KMS-11 (cell line): Measurements from ENCODE around the gene HBP1.
"Not testable (repeated sequence)": the region's sequence is repeated elsewhere in the genome, so short reads cannot be mapped to it uniquely, and the experiment has no call there.

Source experiments
- H2AFZ ChIP-seq: fragments of 200-600 bp; sonication (generic); 2 replicates; pipeline ENCODE4 v1.6.1; 2016; ENCODE audit warnings: antibody characterized with exemption, mixed run types, low read depth
- H3K27ac ChIP-seq: fragments of 200-600 bp; sonication (generic); 2 replicates; pipeline ENCODE4 v1.6.1; 2016; ENCODE audit warnings: mild to moderate bottlenecking, mixed run types
- H3K27me3 ChIP-seq: fragments of 200-600 bp; sonication (generic); 2 replicates; pipeline ENCODE4 v1.6.1; 2017; ENCODE audit warnings: mild to moderate bottlenecking, low read depth, mixed run types, moderate library complexity; ENCODE audit not compliant: insufficient read depth
- H3K36me3 ChIP-seq: fragments of 200-600 bp; sonication (generic); 2 replicates; pipeline ENCODE4 v1.6.1; 2017; ENCODE audit warnings: mild to moderate bottlenecking, mixed run types; ENCODE audit not compliant: insufficient read depth
- H3K4me1 ChIP-seq: fragments of 200-600 bp; sonication (generic); 2 replicates; pipeline ENCODE4 v1.6.1; 2016; ENCODE audit warnings: mild to moderate bottlenecking, low read depth, mixed run types; ENCODE audit not compliant: poor library complexity, severe bottlenecking
- H3K4me2 ChIP-seq: fragments of 200-600 bp; sonication (generic); 2 replicates; pipeline ENCODE4 v1.7.0; 2016; ENCODE audit warnings: mild to moderate bottlenecking, mixed run types
- H3K4me3 ChIP-seq: fragments of 200-600 bp; sonication (generic); IDR thresholded peaks from 2 replicates; pipeline ENCODE4 v1.6.1; 2017; ENCODE audit warnings: low read depth, low read length, mixed read lengths; ENCODE audit not compliant: insufficient read depth
- H3K79me2 ChIP-seq: fragments of 200-600 bp; sonication (generic); 2 replicates; pipeline ENCODE4 v1.6.1; 2016; ENCODE audit warnings: low read depth, mixed run types; ENCODE audit not compliant: insufficient read depth
- H3K9ac ChIP-seq: fragments of 200-600 bp; sonication (generic); 2 replicates; pipeline ENCODE4 v1.6.1; 2016; ENCODE audit warnings: mild to moderate bottlenecking, mixed run types
- H4K20me1 ChIP-seq: fragments of 200-600 bp; sonication (generic); 2 replicates; pipeline ENCODE4 v1.6.1; 2016; ENCODE audit warnings: mild to moderate bottlenecking, mixed run types; ENCODE audit not compliant: insufficient read depth
- CTCF ChIP-seq: fragments of 200-600 bp; sonication (generic); conservative IDR thresholded peaks from 2 replicates; pipeline ENCODE4 v1.6.1; 2017; ENCODE audit warnings: low read depth, mild to moderate bottlenecking, antibody characterized with exemption, low read length, moderate library complexity, mixed read lengths

HBP1 gene

GRCh38 chr7:107242267-107242666, 73.5 kb downstream of the HBP1 start:
- Histone ChIP-seq H3K79me2 (no peaks in the 10 kb centered on the region), H4K20me1 (no peaks in the 10 kb centered on the region), H2AFZ (no peak overlapping the region), H3K27ac (no peak overlapping the region), H3K4me1 (no peaks in the 10 kb centered on the region), H3K9ac (no peak overlapping the region), H3K36me3 (no peaks in the 10 kb centered on the region), H3K4me3 (no peak overlapping the region), H3K4me2 (no peak overlapping the region), H3K27me3 (no peaks in the 10 kb centered on the region)
- TF ChIP-seq CTCF: no peak

- Histone ChIP-seq H3K27me3 (no peaks in the 10 kb centered on the region), H3K36me3 (no peaks in the 10 kb centered on the region), H2AFZ (no peak overlapping the region), H3K79me2 (no peaks in the 10 kb centered on the region), H3K4me3 (no peak overlapping the region), H3K4me2 (no peak overlapping the region), H3K4me1 (no peaks in the 10 kb centered on the region), H3K27ac (no peak overlapping the region), H4K20me1 (no peaks in the 10 kb centered on the region), H3K9ac (no peak overlapping the region)
- TF ChIP-seq CTCF: no peak
These were observed 75.8 kb downstream of the HBP1 start for GRCh38 chr7:107244613-107245012.

- not testable (repeated sequence) for H3K4me3 ChIP-seq, H3K36me3 ChIP-seq, H4K20me1 ChIP-seq, H3K4me1 ChIP-seq, H2AFZ ChIP-seq, H3K27ac ChIP-seq, H3K9ac ChIP-seq, H3K4me2 ChIP-seq, H3K27me3 ChIP-seq, H3K79me2 ChIP-seq
These were observed 78.0 kb downstream of the HBP1 start for GRCh38 chr7:107246836-107247235.

GRCh38 chr7:107248551-107249316, 79.9 kb downstream of the HBP1 start:
- Histone ChIP-seq H3K4me2 (no peak overlapping the region), H2AFZ (no peak overlapping the region), H3K27me3 (no peaks in the 10 kb centered on the region), H4K20me1 (no peaks in the 10 kb centered on the region), H3K4me1 (no peaks in the 10 kb centered on the region), H3K27ac (no peak overlapping the region), H3K9ac (no peak overlapping the region), H3K36me3 (no peaks in the 10 kb centered on the region), H3K4me3 (no peak overlapping the region), H3K79me2 (no peaks in the 10 kb centered on the region)
- no peak for TF ChIP-seq CTCF

GRCh38 chr7:107251963-107252362, 83.2 kb downstream of the HBP1 start:
- Histone ChIP-seq H3K36me3 (no peaks in the 10 kb centered on the region), H3K4me1 (no peaks in the 10 kb centered on the region), H2AFZ (no peak overlapping the region), H4K20me1 (no peaks in the 10 kb centered on the region), H3K27ac (no peak overlapping the region), H3K79me2 (no peaks in the 10 kb centered on the region), H3K4me3 (no peak overlapping the region), H3K27me3 (no peaks in the 10 kb centered on the region), H3K9ac (no peak overlapping the region), H3K4me2 (no peak overlapping the region)
- no peak for TF ChIP-seq CTCF
